WERI-Rb-1 (cell line): ENCODE measurements around the gene ACTL6B.
"Not testable (repeated sequence)": the region's sequence is repeated elsewhere in the genome, so short reads cannot be mapped to it uniquely, and the experiment has no call there.

Experiments
- DNase-seq: peaks from one replicate; pipeline ENCODE4 v3.0.0-alpha.2; 2020
- H3K27ac ChIP-seq: fragments of 250-450 bp; sonication (Bioruptor Pico); 2 replicates; pipeline ENCODE4 v1.5.1; 2020; ENCODE audit warnings: mild to moderate bottlenecking, moderate library complexity
- H3K27me3 ChIP-seq: fragments of 250-450 bp; sonication (Bioruptor Pico); 2 replicates; pipeline ENCODE4 v1.5.1; 2021; ENCODE audit warnings: mild to moderate bottlenecking, low read depth, moderate library complexity; ENCODE audit not compliant: insufficient read depth, severe bottlenecking
- H3K36me3 ChIP-seq: fragments of 250-450 bp; sonication (Bioruptor Pico); 2 replicates; pipeline ENCODE4 v1.5.1; 2020; ENCODE audit warnings: mild to moderate bottlenecking, moderate library complexity
- H3K4me3 ChIP-seq: 2 replicates; pipeline ENCODE4 v1.5.1; 2011; ENCODE audit warnings: low read depth, mild to moderate bottlenecking, control low read depth, low read length
- H3K9me3 ChIP-seq: fragments of 250-450 bp; sonication (Bioruptor Pico); 2 replicates; pipeline ENCODE4 v1.5.1; 2021; ENCODE audit warnings: mild to moderate bottlenecking, moderate library complexity; ENCODE audit not compliant: severe bottlenecking
- CTCF ChIP-seq: IDR thresholded peaks from 2 replicates; pipeline ENCODE4 v1.5.1; 2011; ENCODE audit warnings: low read depth, mild to moderate bottlenecking, control low read depth, inconsistent platforms, low read length

ACTL6B gene

GRCh38 chr7:100674411-100675104 lies 18.3 kb upstream of the ACTL6B start:
- DNase-seq, result no peak
- no peaks in the 10 kb centered on the region for H3K27me3 ChIP-seq
- H3K4me3 ChIP-seq, result peak overlapping the region; percentile 94
- H3K36me3 ChIP-seq, result peaks cover 30% of the 10 kb centered on the region
- no peaks in the 10 kb centered on the region for H3K9me3 ChIP-seq
- TF ChIP-seq CTCF, result no peak
- peak overlapping the region; percentile 60 for H3K27ac ChIP-seq

GRCh38 chr7:100673942-100674410 lies 17.7 kb upstream of the ACTL6B start:
- DNase-seq, result no peak
- no peak for TF ChIP-seq CTCF
- peak overlapping the region; percentile 97 for H3K27ac ChIP-seq

GRCh38 chr7:100673302-100673941 lies 17.2 kb upstream of the ACTL6B start, which contains the start of gene GNB2:
Gene GNB2 (plus strand): TSS chr7:100673740. CDS start chr7:100676266, 2,526 bp downstream.
- TF ChIP-seq CTCF, result no peak
- peak within 1 kb of the TSS; percentile 94 for H3K4me3 ChIP-seq
- DNase-seq, result peak; percentile 99

More at GRCh38 chr7:100673942-100674410, 17.7 kb upstream of the ACTL6B start:
- no peaks in the 10 kb centered on the region for H3K27me3 ChIP-seq
- H3K4me3 ChIP-seq, result peak overlapping the region; percentile 94
- no peaks in the 10 kb centered on the region for H3K9me3 ChIP-seq
- H3K36me3 ChIP-seq, result peaks cover 25% of the 10 kb centered on the region

GRCh38 chr7:100671353-100672327 lies 15.4 kb upstream of the ACTL6B start:
- Histone ChIP-seq H3K27me3 (no peaks in the 10 kb centered on the region), H3K36me3 (peaks cover 3% of the 10 kb centered on the region), H3K27ac (no peak overlapping the region), H3K9me3 (no peaks in the 10 kb centered on the region), H3K4me3 (no peak overlapping the region)
- no peak for TF ChIP-seq CTCF
- DNase-seq, result no peak

More at GRCh38 chr7:100673302-100673941, 17.2 kb upstream of the ACTL6B start, which contains the start of gene GNB2:
- H3K9me3 ChIP-seq, result no peaks in the 10 kb centered on the region
- H3K27ac ChIP-seq, result peak within 1 kb of the TSS; percentile 97
- H3K27me3 ChIP-seq, result no peaks in the 10 kb centered on the region
- peaks cover 21% of the 10 kb centered on the region for H3K36me3 ChIP-seq

GRCh38 chr7:100670074-100670473 lies 13.8 kb upstream of the ACTL6B start:
- H3K36me3 ChIP-seq, result no peaks in the 10 kb centered on the region
- H3K4me3 ChIP-seq, result no peak overlapping the region
- no peaks in the 10 kb centered on the region for H3K9me3 ChIP-seq
- H3K27ac ChIP-seq, result no peak overlapping the region
- no peak for DNase-seq
- no peaks in the 10 kb centered on the region for H3K27me3 ChIP-seq
- TF ChIP-seq CTCF, result no peak

GRCh38 chr7:100669106-100669505 lies 12.9 kb upstream of the ACTL6B start:
- not testable (repeated sequence) for H3K9me3 ChIP-seq, H3K27me3 ChIP-seq, H3K27ac ChIP-seq, H3K36me3 ChIP-seq, DNase-seq, H3K4me3 ChIP-seq
